HepG2 (cell line): ENCODE results near the gene EIF1AD. TPM values are rescaled to one million over a fixed set of nuclear protein-coding genes. Genes with fewer than 3 reads are reported as not detected.

Source experiments
- ATAC-seq: fragments of 200-7000 bp; cut with Tn5 transposase; 3 replicates; pipeline ENCODE4 v1.9.1; 2020; ENCODE audit warnings: mild to moderate bottlenecking, moderate library complexity
- BruUV-seq: library from RNA; stranded (reverse); fragments of 400-500 nt; replicated peaks from 2 replicates; lab custom pipeline; 2021; lab: Mats Ljungman, UMichigan
- CTCF ChIA-PET: fragments of 300-600 bp; formaldehyde crosslinking; extraction: SDS; loops from one replicate; lab custom pipeline; 2021; ENCODE audit warnings: low total read pairs, inconsistent platforms, low intra/inter-chr PET ratio; lab: Yijun Ruan, JAX
- POLR2A ChIA-PET: fragments of 350-600 bp; sonication (Branson Sonifier 250); formaldehyde crosslinking; loops from one replicate; lab custom pipeline; 2020; ENCODE audit warnings: antibody characterized with exemption, inconsistent platforms; lab: Yijun Ruan, JAX
- DNase-seq: peaks from one replicate; pipeline ENCODE4 v3.0.0-alpha.2; 2015; ENCODE audit warnings: low spot score
- FAIRE-seq: peaks from 3 replicates; lab custom pipeline; 2011; peaks lifted over from hg19 to GRCh38; lab: Jason Lieb, UNC
- H2AFZ ChIP-seq: one replicate; pipeline ENCODE4 v1.6.1; 2011; ENCODE audit warnings: low read length, inconsistent platforms
- H3K27ac ChIP-seq: fragments of 300-600 bp; 3 replicates; pipeline ENCODE4 v1.8.0; 2011; ENCODE audit warnings: mixed run types, mild to moderate bottlenecking, mixed read lengths, low read length, inconsistent platforms; ENCODE audit not compliant: insufficient read depth; ENCODE audit errors: extremely low read length
- H3K27me3 ChIP-seq, 2 experiments: fragments of 200-600 bp in 1 of 2; 2 replicates in 1 of 2; 3 replicates in 1 of 2; pipeline versions ENCODE4 v1.6.0 to v1.8.0; 2011; ENCODE audit warnings: low read length in 2 of 2, mild to moderate bottlenecking in 2 of 2, moderate library complexity in 2 of 2, inconsistent platforms in 1 of 2; ENCODE audit not compliant: insufficient read depth in 2 of 2, control insufficient read depth in 1 of 2
- H3K36me3 ChIP-seq, 2 experiments: fragments of 200-600 bp in 1 of 2; replicated peaks in 1 of 2; 2 replicates in 1 of 2; 3 replicates in 1 of 2; pipeline versions ENCODE4 v1.5.1 to v1.8.0; 2011; ENCODE audit warnings: low read length in 2 of 2, inconsistent platforms in 1 of 2; ENCODE audit not compliant: insufficient read depth in 2 of 2, control insufficient read depth in 1 of 2
- H3K4me1 ChIP-seq: 2 replicates; pipeline ENCODE4 v1.5.1; 2012; ENCODE audit warnings: low read length, inconsistent platforms; ENCODE audit not compliant: insufficient read depth
- H3K4me2 ChIP-seq: 2 replicates; pipeline ENCODE4 v1.6.0; 2011; ENCODE audit warnings: low read depth, low read length, inconsistent platforms
- H3K4me3 ChIP-seq, 3 experiments: fragments of 200-600 bp in 1 of 3; sonication (generic), shearing (Covaris generic) in 1 of 3; replicated peaks in 1 of 3; 2 replicates each; pipeline ENCODE4 v1.5.1; 2011 to 2016; ENCODE audit warnings: low read length in 3 of 3, inconsistent platforms in 2 of 3, low read depth in 2 of 3, mild to moderate bottlenecking in 2 of 3, control low read depth in 1 of 3, mixed read lengths in 1 of 3; ENCODE audit not compliant: insufficient read depth in 1 of 3
- H3K79me2 ChIP-seq: one replicate; pipeline ENCODE4 v1.6.1; 2011; ENCODE audit warnings: low read length, inconsistent platforms; ENCODE audit not compliant: insufficient read depth
- H3K9ac ChIP-seq: 2 replicates; pipeline ENCODE4 v1.6.0; 2011; ENCODE audit warnings: mild to moderate bottlenecking, low read depth, low read length, inconsistent platforms; ENCODE audit not compliant: insufficient read depth
- H3K9me3 ChIP-seq: 2 replicates; pipeline ENCODE4 v1.5.1; 2012; ENCODE audit warnings: mild to moderate bottlenecking, low read length
- H4K20me1 ChIP-seq: 2 replicates; pipeline ENCODE4 v1.6.0; 2011; ENCODE audit warnings: inconsistent platforms, mild to moderate bottlenecking, low read length, moderate library complexity; ENCODE audit not compliant: insufficient read depth
- AGO1 ChIP-seq: fragments of 200-400 bp; formaldehyde crosslinking; IDR thresholded peaks from 2 replicates; pipeline ENCODE4 v1.6.1; 2017; ENCODE audit warnings: mild to moderate bottlenecking, low read depth, low read length, moderate library complexity; ENCODE audit not compliant: poor library complexity, severe bottlenecking
- HNRNPL ChIP-seq: fragments of 200-400 bp; formaldehyde crosslinking; IDR thresholded peaks from 2 replicates; pipeline ENCODE4 v1.6.1; 2017; ENCODE audit warnings: mild to moderate bottlenecking, low read depth, low read length
- IKZF1 ChIP-seq: fragments of 450-650 bp; IDR thresholded peaks from 2 replicates; pipeline ENCODE4 v1.7.1; 2016
- KAT8 ChIP-seq: IDR thresholded peaks from 2 replicates; pipeline ENCODE4 v1.6.1; 2016; ENCODE audit warnings: missing genetic modification reagents, missing compliant biosample characterization
- MIER2 ChIP-seq: IDR thresholded peaks from 2 replicates; pipeline ENCODE4 v1.6.1; 2016; ENCODE audit warnings: missing biosample characterization, missing genetic modification reagents
- RFX1 ChIP-seq: fragments of 450-650 bp; IDR thresholded peaks from 2 replicates; pipeline ENCODE4 v1.6.1; 2017
- RFX5 ChIP-seq: IDR thresholded peaks from 2 replicates; pipeline ENCODE4 v1.6.1; 2011; ENCODE audit warnings: low read depth, low read length, improper control_type of control experiment
- SP4 ChIP-seq: sonication (generic); formaldehyde crosslinking; IDR thresholded peaks from 2 replicates; pipeline ENCODE4 v1.8.1; 2023; ENCODE audit warnings: mild to moderate bottlenecking, missing genetic modification reagents
- SP5 ChIP-seq: IDR thresholded peaks from 2 replicates; pipeline ENCODE4 v1.6.1; 2016; ENCODE audit warnings: low read depth, borderline replicate concordance
- TOE1 ChIP-seq: sonication (generic); formaldehyde crosslinking; IDR thresholded peaks from 2 replicates; pipeline ENCODE4 v1.4.0; 2020; ENCODE audit warnings: mild to moderate bottlenecking, missing genetic modification reagents
- ZBTB7A ChIP-seq: sonication (generic); formaldehyde crosslinking; IDR thresholded peaks from 2 replicates; pipeline ENCODE4 v1.8.0; 2022; ENCODE audit warnings: mild to moderate bottlenecking, missing genetic modification reagents
- ZFP36L1 ChIP-seq: sonication (generic); formaldehyde crosslinking; IDR thresholded peaks from 2 replicates; pipeline ENCODE4 v1.8.0; 2022; ENCODE audit warnings: mild to moderate bottlenecking, missing genetic modification reagents, moderate library complexity
- ZNF180 ChIP-seq: sonication (generic); formaldehyde crosslinking; IDR thresholded peaks from 2 replicates; pipeline ENCODE4 v1.4.0; 2020; ENCODE audit warnings: low read depth, missing genetic modification reagents, borderline replicate concordance
- ZNF253 ChIP-seq: sonication (generic); formaldehyde crosslinking; IDR thresholded peaks from 2 replicates; pipeline ENCODE4 v1.8.0; 2022; ENCODE audit warnings: mild to moderate bottlenecking, missing genetic modification reagents, borderline replicate concordance
- ZNF260 ChIP-seq: sonication (generic); formaldehyde crosslinking; IDR thresholded peaks from 2 replicates; pipeline ENCODE4 v1.4.0; 2020; ENCODE audit warnings: missing genetic modification reagents, low read depth, mild to moderate bottlenecking, borderline replicate concordance
- ZNF274 ChIP-seq: sonication (generic); formaldehyde crosslinking; IDR thresholded peaks from 2 replicates; pipeline ENCODE4 v1.5.1; 2020; ENCODE audit warnings: mild to moderate bottlenecking, missing genetic modification reagents
- WGBS: methylation state at CpG from one replicate; pipeline ENCODE4 v1.1.6; 2017; ENCODE audit warnings: low lambda C conversion rate; 5-methylcytosine and 5-hydroxymethylcytosine counted together
- in situ Hi-C: cut with HindIII; loops from 2 replicates; pipeline ENCODE4 v1.10.0; 2017; ENCODE audit warnings: low pct_unique_long_range_greater_than_20kb; ENCODE audit not compliant: extremely low pct_ligation_motif_present
- intact Hi-C: fragments of 100-400 bp; cut with micrococcal nuclease; formaldehyde crosslinking; loops from one replicate; pipeline ENCODE4 v1.10.0; 2022; ENCODE audit not compliant: unreplicated experiment
- polyA plus RNA-seq, 8 experiments: library from polyadenylated mRNA; depleted of rRNA in 3 of 8; stranded (reverse) in 7 of 8; unstranded in 1 of 8; fragments of >200 nt; fragmentation: Illumina TruSeq in 4 of 8; extraction: Trizol in 4 of 8; gene quantifications; 2 replicates each; pipeline versions ENCODE4 v1.2.1 to v1.2.3, GENCODE V29; 2011 to 2016; ENCODE audit warnings: low read depth in 4 of 8, missing spikeins in 1 of 8, mixed read lengths in 1 of 8; ENCODE audit not compliant: insufficient read depth in 1 of 8
- total RNA-seq, 5 experiments: library from RNA; depleted of rRNA; stranded (reverse); fragments of >200 nt; fragmentation: Illumina TruSeq; extraction: Trizol; gene quantifications; 2 replicates each; pipeline ENCODE4 v1.2.3, GENCODE V29; 2016; ENCODE audit warnings: low read depth in 1 of 5
- TF ChIP-seq, protein P1 (sequence below): sonication (generic); formaldehyde crosslinking; IDR thresholded peaks from 2 replicates; pipeline ENCODE4 v1.4.0; 2020; ENCODE audit warnings: missing genetic modification reagents, borderline replicate concordance
- TF ChIP-seq, protein P2 (sequence below): sonication (generic); formaldehyde crosslinking; IDR thresholded peaks from 2 replicates; pipeline ENCODE4 v1.8.0; 2022; ENCODE audit warnings: mild to moderate bottlenecking, missing genetic modification reagents

EIF1AD gene
- total and polyA plus RNA-seq, 2 of the 13 experiments (the other 11 are each of a cell fraction or from before 2014, with no cell fraction given): 18.2 to 30.8 TPM

DNA sequence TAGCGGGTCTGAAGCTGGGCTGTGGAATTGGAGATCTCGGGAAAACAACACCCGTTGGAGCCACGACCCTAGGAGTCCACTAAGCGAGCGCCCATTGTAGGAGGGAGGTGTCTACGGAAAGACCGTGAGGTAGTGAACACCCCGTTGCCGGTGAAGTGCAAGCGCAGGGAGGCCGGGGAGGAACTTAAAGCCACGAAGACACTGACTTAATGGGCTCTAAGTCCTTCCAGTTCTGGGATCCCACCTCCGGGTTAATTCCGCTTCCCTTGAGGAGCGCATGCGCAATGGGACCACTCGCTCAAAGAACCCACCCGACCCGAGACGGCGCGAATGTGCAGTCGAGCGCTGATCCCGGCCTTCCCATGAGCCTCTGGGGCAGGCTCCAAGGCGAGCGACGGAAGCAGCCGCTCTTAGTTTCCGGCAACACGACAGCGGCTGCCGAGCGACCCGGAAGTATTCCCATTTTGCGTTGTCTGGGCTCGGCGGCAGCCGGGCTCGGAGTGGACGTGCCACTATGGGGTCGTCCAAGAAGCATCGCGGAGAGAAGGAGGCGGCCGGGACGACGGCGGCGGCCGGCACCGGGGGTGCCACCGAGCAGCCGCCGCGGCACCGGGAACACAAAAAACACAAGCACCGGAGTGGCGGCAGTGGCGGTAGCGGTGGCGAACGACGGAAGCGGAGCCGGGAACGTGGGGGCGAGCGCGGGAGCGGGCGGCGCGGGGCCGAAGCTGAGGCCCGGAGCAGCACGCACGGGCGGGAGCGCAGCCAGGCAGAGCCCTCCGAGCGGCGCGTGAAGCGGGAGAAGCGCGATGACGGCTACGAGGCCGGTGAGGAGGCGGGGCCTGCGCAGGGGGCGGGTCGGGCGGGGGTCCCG lies 40.5 kb downstream of the EIF1AD start, which contains the start of gene SART1:
TSS of gene SART1 (plus strand) at position 468 of the 874 bp plus-strand sequence. CDS start at position 515, 47 bp downstream.
- Histone ChIP-seq H2AFZ (no peak within 1 kb of the TSS), H3K9ac (peak within 1 kb of the TSS; percentile 98), H3K27ac (peak within 1 kb of the TSS; percentile 89), H3K79me2 (peaks cover 22% of the 10 kb centered on the region), H3K9me3 (no peaks in the 10 kb centered on the region), H3K4me1 (peaks cover 60% of the 10 kb centered on the region), H3K27me3 (no peaks in the 10 kb centered on the region; a peak in 1 of 5 replicates), H4K20me1 (no peaks in the 10 kb centered on the region), H3K4me2 (peak within 1 kb of the TSS; percentile 98), H3K36me3 (peaks cover 20 to 28% of the 10 kb centered on the region in 2 experiments), H3K4me3 (peak within 1 kb of the TSS; percentile 89 to 97 (median 97))
- ATAC-seq (peak; percentile 88), FAIRE-seq (peak; percentile 89), DNase-seq (peak; percentile 96)
- 2% methylated on average over 38 of the region's 97 CpGs for WGBS
- CTCF ChIA-PET: interaction anchor here (1.1 kb wide), 1 partner anchor 77 kb away, joined by 3 read pairs; no protein-coding TSS in a partner anchor
- in situ Hi-C loops: no loop called here
- BruUV-seq: TSS peak; percentile 98
- POLR2A ChIA-PET: interaction anchor here (0.7 to 1.4 kb wide), 11 partner anchors 10 to 103 kb away, joined by 3 to 7 read pairs (median 3); partner anchors contain the start of genes CCDC85B, CFL1, FIBP and SF3B2
- intact Hi-C loops: loop anchor here (1.0 kb wide), 1 partner anchor 73 kb away; the partner anchor contains the start of gene FIBP
- TF ChIP-seq SP4 (CRISPR knock-in tag) (peak; percentile 63), MIER2 (CRISPR knock-in tag) (peak; percentile 22; the same call in 1 of the 2 replicates), RFX5 (no peak), ZNF274 (CRISPR knock-in tag) (peak; percentile 68; the same call in 1 of the 2 replicates), AGO1 (peak; percentile 62), ZNF253 (CRISPR knock-in tag) (no peak), TOE1 (CRISPR knock-in tag) (no peak), SP5 (CRISPR knock-in tag) (no peak; the same call in 1 of the 2 replicates), ZFP36L1 (CRISPR knock-in tag) (0 out of 2 replicates have a peak, but pooled peaks have one; percentile 35), RFX1 (no peak), IKZF1 (no peak), ZNF180 (CRISPR knock-in tag) (no peak), ZNF260 (CRISPR knock-in tag) (no peak), ZBTB7A (CRISPR knock-in tag) (no peak), KAT8 (CRISPR knock-in tag) (peak; percentile 100), HNRNPL (0 out of 2 replicates have a peak, but pooled peaks have one; percentile 17)
- TF ChIP-seq, protein P1, sequence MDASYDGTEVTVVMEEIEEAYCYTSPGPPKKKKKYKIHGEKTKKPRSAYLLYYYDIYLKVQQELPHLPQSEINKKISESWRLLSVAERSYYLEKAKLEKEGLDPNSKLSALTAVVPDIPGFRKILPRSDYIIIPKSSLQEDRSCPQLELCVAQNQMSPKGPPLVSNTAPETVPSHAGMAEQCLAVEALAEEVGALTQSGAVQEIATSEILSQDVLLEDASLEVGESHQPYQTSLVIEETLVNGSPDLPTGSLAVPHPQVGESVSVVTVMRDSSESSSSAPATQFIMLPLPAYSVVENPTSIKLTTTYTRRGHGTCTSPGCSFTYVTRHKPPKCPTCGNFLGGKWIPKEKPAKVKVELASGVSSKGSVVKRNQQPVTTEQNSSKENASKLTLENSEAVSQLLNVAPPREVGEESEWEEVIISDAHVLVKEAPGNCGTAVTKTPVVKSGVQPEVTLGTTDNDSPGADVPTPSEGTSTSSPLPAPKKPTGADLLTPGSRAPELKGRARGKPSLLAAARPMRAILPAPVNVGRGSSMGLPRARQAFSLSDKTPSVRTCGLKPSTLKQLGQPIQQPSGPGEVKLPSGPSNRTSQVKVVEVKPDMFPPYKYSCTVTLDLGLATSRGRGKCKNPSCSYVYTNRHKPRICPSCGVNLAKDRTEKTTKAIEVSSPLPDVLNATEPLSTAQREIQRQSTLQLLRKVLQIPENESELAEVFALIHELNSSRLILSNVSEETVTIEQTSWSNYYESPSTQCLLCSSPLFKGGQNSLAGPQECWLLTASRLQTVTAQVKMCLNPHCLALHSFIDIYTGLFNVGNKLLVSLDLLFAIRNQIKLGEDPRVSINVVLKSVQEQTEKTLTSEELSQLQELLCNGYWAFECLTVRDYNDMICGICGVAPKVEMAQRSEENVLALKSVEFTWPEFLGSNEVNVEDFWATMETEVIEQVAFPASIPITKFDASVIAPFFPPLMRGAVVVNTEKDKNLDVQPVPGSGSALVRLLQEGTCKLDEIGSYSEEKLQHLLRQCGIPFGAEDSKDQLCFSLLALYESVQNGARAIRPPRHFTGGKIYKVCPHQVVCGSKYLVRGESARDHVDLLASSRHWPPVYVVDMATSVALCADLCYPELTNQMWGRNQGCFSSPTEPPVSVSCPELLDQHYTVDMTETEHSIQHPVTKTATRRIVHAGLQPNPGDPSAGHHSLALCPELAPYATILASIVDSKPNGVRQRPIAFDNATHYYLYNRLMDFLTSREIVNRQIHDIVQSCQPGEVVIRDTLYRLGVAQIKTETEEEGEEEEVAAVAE: peak; percentile 74
- TF ChIP-seq, protein P2, sequence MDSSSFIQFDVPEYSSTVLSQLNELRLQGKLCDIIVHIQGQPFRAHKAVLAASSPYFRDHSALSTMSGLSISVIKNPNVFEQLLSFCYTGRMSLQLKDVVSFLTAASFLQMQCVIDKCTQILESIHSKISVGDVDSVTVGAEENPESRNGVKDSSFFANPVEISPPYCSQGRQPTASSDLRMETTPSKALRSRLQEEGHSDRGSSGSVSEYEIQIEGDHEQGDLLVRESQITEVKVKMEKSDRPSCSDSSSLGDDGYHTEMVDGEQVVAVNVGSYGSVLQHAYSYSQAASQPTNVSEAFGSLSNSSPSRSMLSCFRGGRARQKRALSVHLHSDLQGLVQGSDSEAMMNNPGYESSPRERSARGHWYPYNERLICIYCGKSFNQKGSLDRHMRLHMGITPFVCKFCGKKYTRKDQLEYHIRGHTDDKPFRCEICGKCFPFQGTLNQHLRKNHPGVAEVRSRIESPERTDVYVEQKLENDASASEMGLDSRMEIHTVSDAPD (CRISPR knock-in tag): no peak
